Loucy (cell line): ENCODE measurements around the gene DDX42.

Source experiments
- EZH2phosphoT487 ChIP-seq: fragments of 200-600 bp; IDR thresholded peaks from 2 replicates; pipeline ENCODE4 v1.6.1; 2018; ENCODE audit warnings: antibody characterized with exemption, mild to moderate bottlenecking, moderate library complexity, borderline replicate concordance
- TF ChIP-seq, protein P1 (sequence below): fragments of 200-600 bp; sonication (generic); conservative IDR thresholded peaks from 2 replicates; pipeline ENCODE4 v1.5.1; 2014; ENCODE audit warnings: mild to moderate bottlenecking, antibody characterized with exemption, low read length

GRCh38 chr17:63798572-63799106, 24.7 kb downstream of the DDX42 start:
- TF ChIP-seq, protein P1, sequence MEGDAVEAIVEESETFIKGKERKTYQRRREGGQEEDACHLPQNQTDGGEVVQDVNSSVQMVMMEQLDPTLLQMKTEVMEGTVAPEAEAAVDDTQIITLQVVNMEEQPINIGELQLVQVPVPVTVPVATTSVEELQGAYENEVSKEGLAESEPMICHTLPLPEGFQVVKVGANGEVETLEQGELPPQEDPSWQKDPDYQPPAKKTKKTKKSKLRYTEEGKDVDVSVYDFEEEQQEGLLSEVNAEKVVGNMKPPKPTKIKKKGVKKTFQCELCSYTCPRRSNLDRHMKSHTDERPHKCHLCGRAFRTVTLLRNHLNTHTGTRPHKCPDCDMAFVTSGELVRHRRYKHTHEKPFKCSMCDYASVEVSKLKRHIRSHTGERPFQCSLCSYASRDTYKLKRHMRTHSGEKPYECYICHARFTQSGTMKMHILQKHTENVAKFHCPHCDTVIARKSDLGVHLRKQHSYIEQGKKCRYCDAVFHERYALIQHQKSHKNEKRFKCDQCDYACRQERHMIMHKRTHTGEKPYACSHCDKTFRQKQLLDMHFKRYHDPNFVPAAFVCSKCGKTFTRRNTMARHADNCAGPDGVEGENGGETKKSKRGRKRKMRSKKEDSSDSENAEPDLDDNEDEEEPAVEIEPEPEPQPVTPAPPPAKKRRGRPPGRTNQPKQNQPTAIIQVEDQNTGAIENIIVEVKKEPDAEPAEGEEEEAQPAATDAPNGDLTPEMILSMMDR, result no peak
- no peak for TF ChIP-seq EZH2phosphoT487
